ENCODE data around the gene EFCAB12. TPM values are rescaled to one million over a fixed set of nuclear protein-coding genes. Genes with fewer than 3 reads are reported as not detected.

EFCAB12 gene
- total RNA-seq, 1 experiment from 2014 or later = 2.2 TPM

GRCh38 chr3:129470861-129471260, 42.4 kb upstream of the EFCAB12 start:
- ChIA-PET CTCF (no interaction called here), POLR2A (ENCODE audit: unreplicated experiment) (no interaction called here)
- H3K27ac ChIP-seq = no peak overlapping the region
- no peaks in the 10 kb centered on the region; the same call in 1 of the 2 replicates for H3K4me1 ChIP-seq (replicated peaks; ENCODE audit: insufficient read depth)
- no peaks in the 10 kb centered on the region for H3K79me2 ChIP-seq (ENCODE audit: low read depth)
- peak in 1 of 2 experiments; percentile 34 for DNase-seq
- no peaks in the 10 kb centered on the region for H4K20me1 ChIP-seq (ENCODE audit: insufficient read depth)
- no peaks in the 10 kb centered on the region for H3K27me3 ChIP-seq (ENCODE audit: insufficient read depth, low read depth)
- TF ChIP-seq EZH2 (IDR thresholded peaks at IDR 0.05; ENCODE audit: low read depth) (no peak), CTCF (conservative IDR thresholded peaks at IDR 0.05) (no peak)
- no peaks in the 10 kb centered on the region for H3K9me3 ChIP-seq (ENCODE audit: insufficient read depth, low read depth)
- no TSS peak for BruUV-seq (replicated peaks)
- H3K4me3 ChIP-seq = no peak overlapping the region
- no peak overlapping the region for H3K4me2 ChIP-seq
- H2AFZ ChIP-seq = no peak overlapping the region
- H3K9me2 ChIP-seq (ENCODE audit: insufficient read depth) = no peaks in the 10 kb centered on the region
- 0 out of 2 replicates have a peak, but pooled peaks cover 4% of the 10 kb centered on the region for H3K36me3 ChIP-seq (ENCODE audit: low read depth)
- H3F3A ChIP-seq (ENCODE audit: insufficient read depth, low read depth) = 0 out of 2 replicates have a peak, but pooled peaks cover 6% of the 10 kb centered on the region
- intact Hi-C loops (cut with micrococcal nuclease; ENCODE audit: unreplicated experiment) = no loop called here

- Histone ChIP-seq H3K27me3 (ENCODE audit: insufficient read depth, low read depth) (no peaks in the 10 kb centered on the region), H3K36me3 (ENCODE audit: low read depth) (0 out of 2 replicates have a peak, but pooled peaks cover 4% of the 10 kb centered on the region), H3K9me3 (ENCODE audit: insufficient read depth, low read depth) (no peaks in the 10 kb centered on the region), H3K9me2 (ENCODE audit: insufficient read depth) (no peaks in the 10 kb centered on the region), H3K4me2 (no peak overlapping the region), H3K4me1 (replicated peaks; ENCODE audit: insufficient read depth) (no peaks in the 10 kb centered on the region; the same call in 1 of the 2 replicates), H4K20me1 (ENCODE audit: insufficient read depth) (no peaks in the 10 kb centered on the region), H3K79me2 (ENCODE audit: low read depth) (no peaks in the 10 kb centered on the region), H2AFZ (no peak overlapping the region), H3K4me3 (no peak overlapping the region), H3K27ac (no peak overlapping the region), H3F3A (ENCODE audit: insufficient read depth, low read depth) (0 out of 2 replicates have a peak, but pooled peaks cover 6% of the 10 kb centered on the region)
- intact Hi-C loops (cut with micrococcal nuclease; ENCODE audit: unreplicated experiment) = no loop called here
- ChIA-PET POLR2A (ENCODE audit: unreplicated experiment) (interaction anchor here (0.7 kb wide), 1 partner anchor 46 kb away, joined by 4 read pairs; no protein-coding TSS in a partner anchor), CTCF (interaction anchor here (0.6 kb wide), 1 partner anchor 25 kb away, joined by 5 read pairs; no protein-coding TSS in a partner anchor)
- TF ChIP-seq CTCF (conservative IDR thresholded peaks at IDR 0.05) (no peak), EZH2 (IDR thresholded peaks at IDR 0.05; ENCODE audit: low read depth) (no peak)
- no TSS peak for BruUV-seq (replicated peaks)
- peak in 1 of 2 experiments; percentile 63 for DNase-seq
Measured at GRCh38 chr3:129469026-129469425, 40.6 kb upstream of the EFCAB12 start.

- no peaks in the 10 kb centered on the region for H3K9me2 ChIP-seq (ENCODE audit: insufficient read depth)
- H3K4me1 ChIP-seq (replicated peaks; ENCODE audit: insufficient read depth) = peaks cover 2% of the 10 kb centered on the region; the same call in 1 of the 2 replicates
- no peak overlapping the region for H2AFZ ChIP-seq
- H3K36me3 ChIP-seq (ENCODE audit: low read depth) = 0 out of 2 replicates have a peak, but pooled peaks cover 4% of the 10 kb centered on the region
- no TSS peak for BruUV-seq (replicated peaks)
- no peak overlapping the region for H3K27ac ChIP-seq
- H3K27me3 ChIP-seq (ENCODE audit: insufficient read depth, low read depth) = no peaks in the 10 kb centered on the region
- ChIA-PET POLR2A (ENCODE audit: unreplicated experiment) (no interaction called here), CTCF (no interaction called here)
- H4K20me1 ChIP-seq (ENCODE audit: insufficient read depth) = no peaks in the 10 kb centered on the region
- H3K9me3 ChIP-seq (ENCODE audit: insufficient read depth, low read depth) = no peaks in the 10 kb centered on the region
- intact Hi-C loops (cut with micrococcal nuclease; ENCODE audit: unreplicated experiment) = no loop called here
- no peaks in the 10 kb centered on the region for H3K79me2 ChIP-seq (ENCODE audit: low read depth)
- no peak overlapping the region for H3K4me3 ChIP-seq
- peaks cover 7% of the 10 kb centered on the region; the same call in 1 of the 2 replicates for H3F3A ChIP-seq (ENCODE audit: insufficient read depth, low read depth)
- no peak overlapping the region for H3K4me2 ChIP-seq
- TF ChIP-seq CTCF (conservative IDR thresholded peaks at IDR 0.05) (no peak), EZH2 (IDR thresholded peaks at IDR 0.05; ENCODE audit: low read depth) (no peak)
- no peak for DNase-seq
Measured at GRCh38 chr3:129467932-129468331, 39.5 kb upstream of the EFCAB12 start.
